NCI-H1092 treated with DMSO at 0.1 percent for 48 hours (cell line): ENCODE results near the gene FILIP1L.
A peak's percentile ranks its signal among the peaks of the same experiment; 100 is the strongest.
"Not testable (repeated sequence)": the region's sequence is repeated elsewhere in the genome, so short reads cannot be mapped to it uniquely, and the experiment has no call there.

Experiments
- DNase-seq: peaks from one replicate; lab custom pipeline; 2025; lab: John Stamatoyannopoulos, UW

The FILIP1L gene

DNA sequence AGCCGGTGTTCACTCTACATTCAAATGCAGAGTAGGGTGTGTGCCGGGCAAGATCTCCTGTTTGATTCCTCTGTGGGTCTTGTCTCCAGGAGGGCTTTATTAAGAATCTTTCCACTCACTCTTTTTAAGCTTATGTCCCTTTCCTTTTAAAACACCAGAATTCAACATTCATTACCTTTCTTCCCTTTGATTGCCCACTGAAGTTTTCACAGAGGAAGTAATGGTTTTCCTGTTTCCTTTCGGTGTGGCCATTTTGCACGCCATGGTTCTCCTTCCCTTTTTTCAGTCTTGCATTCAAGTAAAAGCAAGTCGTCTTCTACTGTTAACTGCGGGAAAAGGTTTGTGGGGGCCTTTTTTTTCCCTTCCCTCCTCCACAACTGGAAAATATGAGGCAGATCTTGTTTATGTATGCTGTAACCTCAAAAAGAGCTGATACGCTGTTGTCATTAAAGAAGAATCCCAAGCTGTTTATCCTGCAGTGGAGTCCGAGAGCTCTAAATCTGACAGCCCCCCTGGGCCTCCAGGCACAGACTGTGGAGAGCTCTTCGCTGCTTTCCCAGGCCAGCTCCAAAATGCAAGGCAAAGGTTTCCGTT is 40.5 kb downstream of the FILIP1L start:
- DNase-seq, result no peak

DNA sequence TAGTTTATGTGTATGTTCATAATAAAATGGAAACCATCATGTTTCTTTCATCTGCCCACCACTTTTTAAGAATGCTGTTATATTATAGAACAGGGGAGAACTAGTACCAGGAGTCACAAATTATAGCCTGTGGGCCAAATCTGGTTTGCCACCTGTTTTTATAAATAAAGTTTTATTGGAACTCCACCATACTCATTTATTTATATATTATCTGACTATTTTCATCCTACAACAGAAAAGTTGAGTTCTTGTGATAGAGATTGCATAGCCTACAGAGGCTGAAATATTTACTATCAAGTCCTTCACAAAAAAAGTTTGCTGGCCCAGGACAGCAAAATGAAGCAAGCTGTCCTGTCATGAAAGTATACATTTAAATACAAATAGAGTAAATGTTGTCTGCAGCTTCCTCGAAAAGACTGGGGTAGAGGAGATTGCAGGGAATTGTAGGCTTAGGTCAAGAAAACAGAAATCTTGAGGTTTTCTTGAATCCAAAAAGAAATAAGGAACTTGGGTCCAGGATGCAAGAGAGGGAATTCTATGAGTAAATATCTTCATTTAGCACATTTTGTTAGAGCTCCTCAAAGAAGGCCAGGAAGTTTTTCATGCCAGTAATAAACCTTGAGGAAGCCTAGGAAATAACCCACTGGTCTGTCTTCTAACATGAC is 41.1 kb downstream of the FILIP1L start:
- no peak for DNase-seq

DNA sequence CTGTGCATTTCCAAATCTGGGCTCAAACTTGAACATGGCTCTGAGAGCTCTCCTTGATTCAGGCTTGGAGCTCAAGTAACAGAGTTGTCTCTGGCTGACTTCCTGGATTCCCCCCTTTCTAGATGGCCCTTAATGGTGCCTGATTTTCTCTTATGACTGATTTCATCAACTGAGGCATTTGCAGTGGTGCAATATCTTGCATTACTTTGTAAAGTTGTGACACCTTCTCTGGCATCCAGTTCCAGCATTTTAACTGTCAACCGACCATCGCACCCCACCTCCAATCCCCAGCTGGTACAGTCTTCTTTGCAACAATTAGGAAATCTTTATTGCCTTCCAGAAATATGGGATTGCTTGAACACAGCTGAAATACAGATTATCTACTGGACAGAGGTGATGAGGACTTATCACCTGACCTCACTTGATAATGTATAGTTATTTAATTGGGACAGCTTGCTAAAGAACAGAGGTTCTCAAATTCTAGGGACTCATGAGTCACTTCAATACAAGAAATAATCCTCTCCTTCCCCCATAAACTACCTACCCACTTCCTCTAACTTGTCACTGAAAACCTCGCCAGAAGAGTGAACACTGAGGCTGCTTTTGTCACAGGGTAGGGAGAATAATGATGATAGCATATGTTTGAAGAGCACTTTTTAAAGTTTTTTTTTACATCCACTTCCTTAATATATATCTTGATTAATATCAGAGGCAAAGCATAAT is 41.8 kb downstream of the FILIP1L start:
- DNase-seq, result no peak

DNA sequence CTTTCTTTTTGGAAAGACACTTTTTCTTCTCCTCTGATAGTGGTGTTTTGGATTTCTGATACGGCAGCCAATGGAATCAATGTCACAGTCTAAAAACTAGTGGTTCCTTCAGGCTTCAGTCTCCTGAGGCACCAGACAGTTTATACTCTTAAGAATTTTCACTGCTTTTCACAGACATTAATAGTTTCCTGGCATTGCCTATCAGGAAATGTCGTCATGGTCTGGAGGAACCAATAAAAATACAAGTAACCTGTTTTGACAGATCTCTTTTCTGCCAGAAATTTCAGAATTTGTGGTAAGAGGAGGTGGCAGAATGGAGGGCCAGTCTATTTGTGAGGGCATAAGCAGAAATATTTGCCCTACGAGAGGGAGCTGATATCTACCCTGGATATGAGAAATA is 44.8 kb downstream of the FILIP1L start:
- no peak for DNase-seq

DNA sequence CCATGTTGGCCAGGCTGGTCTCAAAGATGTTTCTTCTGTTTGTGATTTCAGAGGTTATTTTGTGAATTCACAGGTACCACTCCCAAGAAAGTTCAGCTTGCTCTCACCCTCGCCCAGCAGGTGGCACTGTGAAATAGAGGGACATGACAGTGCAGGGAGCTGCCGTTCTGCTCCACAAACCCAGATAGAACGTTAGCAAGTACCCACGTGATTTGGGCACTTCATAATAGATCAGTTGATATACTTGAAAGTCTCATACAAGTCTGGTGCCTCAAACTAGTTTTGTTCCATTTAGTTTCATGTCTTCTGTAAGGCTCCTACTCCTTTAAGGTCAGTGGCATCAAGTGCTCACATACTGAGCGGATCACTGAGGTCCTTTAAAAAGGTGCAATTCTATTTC is 45.5 kb downstream of the FILIP1L start:
- peak; percentile 79 for DNase-seq

DNA sequence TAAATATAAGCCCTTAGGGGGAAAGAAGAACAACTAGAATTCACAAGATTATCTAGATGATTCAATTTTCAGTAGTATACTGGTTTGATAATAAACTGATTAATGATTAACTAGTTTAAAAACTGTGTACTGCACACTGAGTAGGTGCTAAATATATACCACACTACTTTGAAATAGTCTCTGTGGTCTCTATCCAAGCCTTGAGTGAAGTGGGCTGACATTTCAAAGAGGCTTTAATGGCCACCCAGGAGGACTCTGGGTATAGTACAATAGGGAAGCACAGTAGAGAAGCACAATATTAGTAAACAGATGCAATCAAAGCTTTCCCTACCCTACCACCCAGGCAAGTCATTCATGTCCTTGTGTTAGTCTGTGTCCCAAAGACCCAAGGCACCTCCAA is 46.7 kb downstream of the FILIP1L start:
- no peak for DNase-seq

DNA sequence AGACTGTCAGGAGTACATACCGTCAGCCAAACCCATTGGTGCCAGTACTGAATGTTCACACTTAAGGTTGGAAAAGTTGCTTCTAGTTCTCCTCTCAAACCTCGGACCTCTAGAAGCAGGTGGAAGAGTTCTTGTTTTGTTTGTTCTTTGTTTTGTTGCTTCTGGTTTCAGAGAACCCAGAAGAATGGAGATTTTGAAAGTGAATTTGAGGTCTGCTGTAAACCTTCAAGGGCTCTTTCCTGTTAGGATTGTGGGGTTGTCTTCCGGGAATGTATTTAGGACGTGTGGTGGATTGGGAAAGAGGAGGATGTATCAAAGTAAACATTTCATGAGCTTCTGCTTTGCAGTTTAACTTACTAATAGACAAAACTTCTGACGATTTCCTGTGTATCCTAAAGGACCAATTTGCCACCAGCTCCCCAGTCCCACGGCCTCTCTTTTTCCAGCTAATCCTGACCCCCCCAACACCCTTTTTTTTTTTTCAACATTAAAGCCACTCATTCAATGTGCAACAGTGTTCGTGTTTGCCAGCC is 50.3 kb downstream of the FILIP1L start:
- DNase-seq, result no peak

DNA sequence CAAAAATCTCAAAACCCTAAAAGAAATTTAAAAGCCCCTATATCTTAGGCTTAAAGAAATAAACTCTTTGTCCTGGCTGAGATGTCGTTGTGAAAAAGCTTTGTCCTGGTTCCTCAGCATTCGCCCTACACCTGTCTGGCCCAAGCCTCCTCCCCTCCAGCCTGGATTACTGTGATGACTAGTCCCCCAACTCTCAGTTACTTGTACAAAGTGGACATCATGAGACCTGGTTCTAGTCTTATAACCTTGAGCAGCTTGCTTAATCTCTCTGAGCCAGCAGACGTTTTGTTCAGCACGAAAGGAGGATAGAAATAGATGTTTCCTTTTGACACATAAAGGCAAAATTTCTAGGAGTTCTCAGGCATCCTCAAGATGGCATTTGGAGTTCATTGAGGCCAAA is 51.6 kb downstream of the FILIP1L start:
- no peak for DNase-seq

DNA sequence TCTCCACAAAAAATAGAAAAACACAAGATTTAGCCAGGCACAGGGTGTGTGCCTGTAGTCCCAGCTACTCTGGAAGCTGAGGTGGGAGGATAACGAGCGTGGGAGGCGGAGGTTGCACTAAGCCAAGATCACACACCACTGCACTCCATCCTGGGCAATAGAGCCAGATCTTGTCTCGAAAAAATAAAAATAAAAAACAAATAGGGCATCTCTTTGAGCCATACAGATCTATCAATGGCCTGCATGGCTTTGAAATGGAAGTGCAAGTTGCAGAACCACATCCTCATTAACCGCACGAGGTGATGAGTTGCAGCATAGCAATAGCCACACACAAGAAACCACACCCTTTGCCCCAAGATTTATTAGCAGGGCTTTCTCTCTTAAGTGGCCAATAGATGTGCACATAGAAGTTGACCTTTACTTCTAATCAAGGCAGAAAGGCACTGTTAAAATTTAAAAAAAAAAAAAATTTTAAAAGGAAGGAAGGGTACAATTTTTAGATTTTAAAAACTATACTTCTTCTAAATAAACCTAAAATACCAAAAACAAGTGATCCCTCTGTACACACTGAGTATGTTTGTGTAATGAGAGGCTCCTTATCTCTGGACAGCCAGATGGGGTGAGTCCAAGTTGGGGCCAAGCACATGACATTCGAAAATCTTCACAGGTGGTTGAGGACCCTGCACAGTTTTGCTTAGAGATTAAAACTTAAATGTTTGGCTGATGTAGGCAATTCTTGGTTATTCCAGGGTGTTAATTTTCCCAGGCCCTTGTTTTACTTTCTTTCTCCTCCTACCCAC is 53.4 kb downstream of the FILIP1L start:
- no peak for DNase-seq

DNA sequence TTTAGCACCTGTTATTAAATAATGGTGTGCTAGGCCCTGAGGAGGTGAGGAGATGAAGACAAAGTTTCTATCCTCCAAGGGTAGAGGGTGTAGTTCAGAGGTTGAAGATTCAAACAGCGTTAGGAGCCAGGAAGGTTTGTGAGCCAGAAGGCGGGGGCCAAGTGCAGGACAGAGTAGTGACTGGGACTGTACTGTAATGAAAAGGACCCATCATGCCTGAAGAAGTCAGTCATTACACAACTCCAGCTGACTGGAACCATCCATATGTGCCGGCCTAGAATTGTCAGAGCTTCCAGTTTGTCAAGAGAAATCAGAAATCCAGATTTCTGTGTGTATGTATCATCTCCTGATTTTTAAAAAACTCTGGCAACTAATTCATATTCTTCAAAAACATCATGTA is 54.8 kb downstream of the FILIP1L start:
- no peak for DNase-seq

DNA sequence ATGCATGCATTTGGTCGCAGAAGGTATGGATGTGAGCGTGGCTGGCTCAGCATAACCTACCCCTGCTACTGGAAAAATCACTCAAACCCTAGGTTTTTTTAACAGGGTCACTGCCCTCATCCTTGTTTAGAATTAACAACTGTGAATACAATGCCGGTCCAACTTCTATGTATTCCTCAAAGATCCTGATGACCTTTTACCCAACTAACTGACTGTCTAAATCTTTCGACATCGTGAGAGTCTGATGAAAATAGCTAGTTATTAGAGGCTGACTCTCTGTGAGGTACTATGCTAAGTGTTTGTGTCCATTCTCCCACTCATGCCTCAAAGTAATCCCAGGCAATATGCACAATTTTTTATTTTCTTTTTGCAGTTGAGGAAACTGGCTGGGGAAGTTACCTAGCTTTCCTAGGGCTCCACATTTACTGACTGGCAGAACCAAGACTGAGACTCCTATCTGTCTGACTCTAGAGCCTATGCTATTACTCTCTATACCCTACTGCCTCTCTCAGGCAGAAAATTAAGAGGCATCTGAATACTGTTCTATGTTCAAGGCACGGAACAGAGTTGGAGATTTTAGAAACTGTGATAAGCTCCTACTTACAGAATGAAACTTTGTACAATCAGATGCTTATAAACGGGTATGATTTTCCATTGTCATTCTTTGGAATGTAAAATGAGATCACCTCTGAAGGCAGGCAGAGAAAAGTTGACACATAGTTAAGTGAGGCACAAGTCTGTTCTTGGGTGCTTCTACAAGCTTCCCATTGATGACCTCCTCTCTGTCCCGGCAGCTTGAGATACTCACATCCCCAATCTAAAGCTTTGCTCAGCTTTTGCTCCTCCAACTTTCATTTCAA is 56.4 kb downstream of the FILIP1L start:
- DNase-seq, result no peak

DNA sequence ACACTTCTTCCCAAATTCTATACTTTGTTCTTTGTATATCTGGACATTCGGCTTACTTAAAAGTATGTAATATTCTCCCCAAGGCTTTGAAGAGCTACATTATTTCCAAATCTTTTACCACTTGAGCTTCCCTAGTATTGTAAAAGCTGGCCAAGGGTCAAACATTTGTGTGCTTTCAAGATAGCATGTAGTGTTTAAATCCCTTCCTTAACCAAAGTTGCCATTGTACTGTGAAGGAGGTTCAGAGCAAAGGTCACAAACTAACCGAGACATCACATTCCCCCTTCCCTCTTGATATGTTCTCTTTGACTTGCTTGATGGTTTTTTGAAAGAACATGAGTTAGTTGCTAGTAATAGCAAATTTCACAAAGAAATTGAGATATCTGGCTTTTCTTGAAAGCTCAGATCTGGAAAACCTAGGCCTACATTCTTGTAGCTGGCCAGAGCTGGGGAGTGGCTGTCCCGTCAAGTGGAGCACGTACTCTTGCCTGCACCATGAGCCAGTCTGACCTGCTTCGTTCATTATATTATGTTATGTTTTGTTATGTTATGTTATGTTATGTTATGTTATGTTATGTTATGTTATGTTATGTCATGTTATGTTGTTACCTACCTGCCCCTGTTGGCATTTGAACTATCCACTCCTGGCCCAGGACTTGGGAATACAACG is 60.2 kb downstream of the FILIP1L start:
- no peak for DNase-seq

DNA sequence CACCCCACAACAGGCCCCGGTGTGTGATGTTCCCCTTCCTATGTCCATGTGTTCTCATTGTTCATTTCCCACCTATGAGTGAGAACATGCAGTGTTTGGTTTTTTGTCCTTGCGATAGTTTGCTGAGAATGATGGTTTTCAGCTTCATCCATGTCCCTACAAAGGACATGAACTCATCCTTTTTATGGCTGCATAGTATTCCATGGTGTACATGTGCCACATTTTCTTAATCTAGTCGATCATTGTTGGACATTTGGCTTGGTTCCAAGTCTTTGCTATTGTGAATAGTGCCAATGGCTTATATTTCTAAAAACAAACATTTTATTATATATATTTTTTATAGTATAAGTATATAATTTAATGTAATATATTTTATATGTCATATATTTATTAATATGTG is 62.8 kb downstream of the FILIP1L start:
- DNase-seq, result not testable (repeated sequence)

DNA sequence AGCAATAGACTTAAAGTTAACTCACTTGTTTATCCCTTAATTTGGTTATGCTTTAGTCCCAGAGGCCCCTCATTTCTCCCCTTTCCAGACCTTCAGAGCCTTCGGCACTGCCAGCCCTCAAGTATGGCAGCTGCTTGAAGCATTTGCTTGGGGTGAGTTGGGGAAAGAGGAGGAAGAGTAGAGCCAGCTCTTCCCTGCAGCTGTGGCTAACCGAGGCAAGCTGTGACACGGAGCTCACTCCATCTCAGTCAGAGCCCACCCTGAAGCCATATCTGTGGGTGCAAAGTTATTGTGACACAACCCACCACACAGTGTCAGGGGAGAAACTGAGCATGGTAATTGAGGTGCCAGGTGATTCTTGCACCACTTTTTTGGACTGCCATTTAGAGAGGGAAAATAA is 66.1 kb downstream of the FILIP1L start:
- DNase-seq, result no peak

DNA sequence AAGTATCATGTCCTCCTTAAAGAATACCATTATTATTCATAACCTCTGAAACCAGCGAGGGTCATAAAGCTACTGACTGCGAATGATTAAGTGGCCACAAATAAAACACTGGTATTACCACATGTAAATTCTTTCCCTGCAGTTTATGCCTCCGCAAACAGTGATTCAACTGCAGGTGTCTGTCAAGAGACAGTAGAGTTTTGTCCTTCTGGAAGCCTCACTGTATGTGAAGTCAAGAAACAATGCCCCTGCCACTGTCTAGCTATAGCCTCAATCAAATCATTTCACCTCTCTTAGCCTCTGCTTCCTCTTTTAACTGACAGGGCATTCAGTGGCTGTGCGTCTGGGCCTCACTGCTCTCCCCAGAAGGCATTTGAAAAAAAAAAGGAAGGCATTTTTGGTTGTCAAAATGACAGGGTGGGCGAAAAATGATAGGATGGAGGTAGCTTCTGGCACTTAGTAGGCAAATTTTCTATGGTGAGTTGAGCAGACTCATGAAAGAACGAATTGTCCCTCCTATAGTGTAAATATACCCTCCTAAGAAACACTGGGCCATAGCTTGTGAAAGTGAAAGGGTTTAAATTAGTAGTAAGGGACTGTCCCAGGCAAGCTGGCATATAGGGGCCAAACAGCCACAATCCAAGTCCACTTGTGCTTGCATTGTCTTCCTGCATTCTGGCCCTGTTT is 66.7 kb downstream of the FILIP1L start:
- no peak for DNase-seq

DNA sequence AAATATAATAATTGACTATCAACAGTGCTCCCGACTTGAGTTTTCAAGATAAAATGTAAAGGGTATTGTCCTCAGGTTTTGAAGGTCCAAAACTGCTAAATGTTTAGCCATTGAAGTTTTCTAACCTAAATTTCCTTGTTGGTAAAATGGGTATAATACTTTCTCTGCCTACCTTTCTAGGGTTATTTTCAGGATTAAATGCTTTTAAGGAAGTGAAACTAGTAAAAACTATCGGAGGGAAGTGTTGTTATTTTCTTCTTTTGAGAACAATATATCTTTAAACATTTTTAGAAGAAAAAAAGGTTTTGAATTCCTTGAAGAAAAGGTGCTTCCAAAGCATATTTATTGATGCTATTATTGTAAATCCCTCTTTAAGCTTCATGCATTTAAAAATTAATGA is 67.3 kb downstream of the FILIP1L start:
- no peak for DNase-seq

DNA sequence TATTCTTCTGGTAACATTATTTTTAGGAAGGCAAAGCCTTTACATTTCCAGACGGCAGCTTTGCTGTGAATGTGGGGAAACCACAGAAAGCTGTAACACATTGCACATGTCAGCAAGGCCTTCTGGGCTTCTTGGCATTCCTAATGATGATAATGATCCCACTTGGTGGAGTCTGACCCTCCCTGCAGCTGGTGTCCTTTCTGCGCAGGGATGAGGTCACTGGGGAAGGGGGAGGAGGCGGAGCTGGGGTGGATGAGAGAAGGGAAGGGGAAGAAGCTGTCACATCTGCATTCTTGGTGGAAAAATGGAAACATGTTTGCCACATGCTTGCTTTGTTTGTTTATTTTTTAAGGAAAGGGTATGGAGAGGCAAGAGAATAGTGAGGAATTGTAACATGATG is 68.6 kb downstream of the FILIP1L start:
- no peak for DNase-seq

DNA sequence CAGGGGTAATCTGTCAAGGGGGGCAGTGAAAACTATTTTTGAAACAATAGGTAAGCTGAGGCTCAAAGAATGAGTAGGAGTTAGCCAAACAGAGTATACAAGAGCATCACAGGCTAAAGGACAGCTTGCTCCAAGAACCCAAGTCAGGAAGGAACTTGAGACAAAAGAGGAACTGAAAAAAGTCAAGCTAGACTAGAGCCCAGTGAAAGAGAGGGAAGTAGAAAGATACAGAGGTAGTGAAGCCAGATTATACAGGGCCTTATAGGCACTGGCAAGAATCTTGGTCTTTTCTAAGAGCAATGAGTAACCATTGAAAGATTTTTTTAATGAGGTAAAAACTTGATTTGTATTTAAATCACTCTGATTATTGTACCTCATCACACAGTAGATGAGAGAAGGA is 69.9 kb downstream of the FILIP1L start:
- no peak for DNase-seq

DNA sequence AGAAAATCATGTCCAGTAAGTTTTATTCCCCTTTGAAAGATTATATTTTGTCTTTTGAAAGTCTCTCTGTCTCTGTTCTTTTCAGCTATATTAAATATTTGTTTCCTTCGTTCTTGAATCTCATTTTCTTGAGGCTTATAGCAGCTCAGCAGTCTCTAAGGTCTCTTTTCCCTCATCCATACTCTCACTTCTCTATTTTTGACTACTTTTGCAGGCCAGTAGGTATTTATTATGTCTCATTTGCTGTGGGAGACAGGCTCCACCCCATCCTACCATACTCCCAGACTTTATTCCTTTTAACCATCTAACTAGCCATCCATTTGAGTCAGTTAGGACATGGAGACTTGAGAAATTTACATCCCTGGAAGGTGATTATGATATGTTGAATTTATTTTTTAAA is 71.0 kb downstream of the FILIP1L start:
- DNase-seq, result no peak
